SK-N-SH (cell line): Measurements from ENCODE around the gene FHIP1B. TPM values are rescaled to one million over a fixed set of nuclear protein-coding genes. Genes with fewer than 3 reads are reported as not detected.

ENCODE experiments used
- CTCF ChIA-PET: fragments of 300-600, 350-600 bp; formaldehyde crosslinking; extraction: SDS; loops from one replicate; lab custom pipeline; 2021; lab: Yijun Ruan, JAX
- POLR2A ChIA-PET: fragments of 350-600 bp; sonication (Branson Sonifier 250); formaldehyde crosslinking; extraction: SDS; loops from one replicate; lab custom pipeline; 2020; ENCODE audit warnings: antibody characterized with exemption, inconsistent platforms; lab: Yijun Ruan, JAX
- DNase-seq: peaks from one replicate; pipeline ENCODE4 v3.0.0; 2012
- H2AFZ ChIP-seq: fragments of 200-600 bp; sonication (generic); 2 replicates; pipeline ENCODE4 v1.8.1; 2016; ENCODE audit warnings: antibody characterized with exemption, mild to moderate bottlenecking, low read depth
- H3F3A ChIP-seq: fragments of 200-600 bp; sonication (generic); replicated peaks from 2 replicates; pipeline ENCODE3; 2016; ENCODE audit warnings: antibody characterized with exemption, mild to moderate bottlenecking; ENCODE audit not compliant: insufficient read depth
- H3K27ac ChIP-seq, 2 experiments: fragments of 200-500 bp in 1 of 2; fragments of 200-600 bp in 1 of 2; sonication (Bioruptor generic) in 1 of 2; sonication (generic), shearing (Covaris generic) in 1 of 2; 2 replicates each; pipeline versions ENCODE4 v1.5.1 to v1.6.1; 2014 to 2016; ENCODE audit warnings: low read depth in 2 of 2, inconsistent platforms in 1 of 2, low read length in 1 of 2, mild to moderate bottlenecking in 1 of 2, mixed read lengths in 1 of 2
- H3K27me3 ChIP-seq: fragments of 200-600 bp; sonication (generic), shearing (Covaris generic); 2 replicates; pipeline ENCODE4 v1.6.1; 2016; ENCODE audit warnings: mixed run types; ENCODE audit not compliant: insufficient read depth
- H3K36me3 ChIP-seq, 2 experiments: fragments of 200-500 bp in 1 of 2; fragments of 200-600 bp in 1 of 2; sonication (Bioruptor generic) in 1 of 2; sonication (generic) in 1 of 2; replicated peaks in 1 of 2; 2 replicates each; pipeline versions ENCODE3 to v1.5.1; 2014 to 2016; ENCODE audit warnings: low read length in 1 of 2, mild to moderate bottlenecking in 1 of 2; ENCODE audit not compliant: insufficient read depth in 2 of 2, control insufficient read depth in 1 of 2
- H3K4me1 ChIP-seq, 2 experiments: fragments of 200-500 bp in 1 of 2; fragments of 200-600 bp in 1 of 2; sonication (Bioruptor generic) in 1 of 2; sonication (generic), shearing (Covaris generic) in 1 of 2; 2 replicates each; pipeline versions ENCODE4 v1.5.1 to v1.6.1; 2014 to 2016; ENCODE audit warnings: low read depth in 1 of 2, low read length in 1 of 2, mixed run types in 1 of 2; ENCODE audit not compliant: insufficient read depth in 2 of 2, control insufficient read depth in 1 of 2
- H3K4me2 ChIP-seq: fragments of 200-600 bp; sonication (generic), shearing (Covaris generic); 2 replicates; pipeline ENCODE4 v1.6.1; 2017; ENCODE audit warnings: mixed run types
- H3K4me3 ChIP-seq, 2 experiments: fragments of 200-500 bp in 1 of 2; fragments of 200-600 bp in 1 of 2; sonication (Bioruptor generic) in 1 of 2; sonication (generic), shearing (Covaris generic) in 1 of 2; 2 replicates each; pipeline versions ENCODE4 v1.5.1 to v1.8.1; 2014 to 2016; ENCODE audit warnings: low read depth in 2 of 2, inconsistent platforms in 1 of 2, low read length in 1 of 2, mild to moderate bottlenecking in 1 of 2, mixed read lengths in 1 of 2, moderate library complexity in 1 of 2
- H3K79me2 ChIP-seq: fragments of 200-600 bp; sonication (generic); 2 replicates; pipeline ENCODE4 v1.8.1; 2017; ENCODE audit warnings: mild to moderate bottlenecking; ENCODE audit not compliant: insufficient read depth
- H3K9ac ChIP-seq: fragments of 200-600 bp; sonication (generic); 2 replicates; pipeline ENCODE4 v1.6.1; 2017; ENCODE audit warnings: mixed run types
- H3K9me2 ChIP-seq: fragments of 200-600 bp; sonication (generic); 2 replicates; pipeline ENCODE4 v1.6.1; 2017; ENCODE audit warnings: mixed run types
- H3K9me3 ChIP-seq: fragments of 200-600 bp; sonication (generic); 2 replicates; pipeline ENCODE4 v1.6.1; 2017; ENCODE audit warnings: mixed run types, mild to moderate bottlenecking, moderate library complexity
- H4K20me1 ChIP-seq: fragments of 200-600 bp; sonication (generic); 2 replicates; pipeline ENCODE4 v1.6.1; 2017; ENCODE audit warnings: mild to moderate bottlenecking, mixed run types; ENCODE audit not compliant: insufficient read depth
- CTCF ChIP-seq: fragments of 200-600 bp; sonication (generic); IDR thresholded peaks from 2 replicates; pipeline ENCODE4 v1.6.1; 2017; ENCODE audit warnings: antibody characterized with exemption, mild to moderate bottlenecking, moderate library complexity
- ELF1 ChIP-seq: IDR thresholded peaks from 2 replicates; pipeline ENCODE4 v1.4.0; 2012
- EP300 ChIP-seq, 2 experiments: IDR thresholded peaks; 2 replicates each; pipeline versions ENCODE4 v1.4.0 to v1.6.1; 2012; ENCODE audit warnings: borderline replicate concordance in 1 of 2, low read depth in 1 of 2, low read length in 1 of 2
- FOSL2 ChIP-seq: IDR thresholded peaks from 2 replicates; pipeline ENCODE4 v1.4.0; 2012; ENCODE audit warnings: low read depth, mild to moderate bottlenecking, moderate library complexity, borderline replicate concordance
- FOXJ3 ChIP-seq: sonication (generic); formaldehyde crosslinking; IDR thresholded peaks from 2 replicates; pipeline ENCODE4 v1.5.1; 2020; ENCODE audit warnings: mild to moderate bottlenecking, missing genetic modification reagents
- FOXM1 ChIP-seq: IDR thresholded peaks from 2 replicates; pipeline ENCODE4 v1.4.0; 2012; ENCODE audit warnings: low read depth, mild to moderate bottlenecking
- JUND ChIP-seq: IDR thresholded peaks from 2 replicates; pipeline ENCODE4 v1.4.0; 2012
- MEF2A ChIP-seq: IDR thresholded peaks from 2 replicates; pipeline ENCODE4 v1.4.0; 2012; ENCODE audit warnings: low read depth, borderline replicate concordance
- MXI1 ChIP-seq: IDR thresholded peaks from 2 replicates; pipeline ENCODE4 v1.6.1; 2012; ENCODE audit warnings: mild to moderate bottlenecking, low read depth, low read length, improper control_type of control experiment
- NFIC ChIP-seq: IDR thresholded peaks from 2 replicates; pipeline ENCODE4 v1.4.0; 2012; ENCODE audit warnings: borderline replicate concordance
- PBX3 ChIP-seq: IDR thresholded peaks from 2 replicates; pipeline ENCODE4; 2012
- POLR2AphosphoS5 ChIP-seq: IDR thresholded peaks from 2 replicates; pipeline ENCODE4 v1.6.1; 2012; ENCODE audit warnings: low read depth, low read length
- RCOR1 ChIP-seq: fragments of 150-350 bp; IDR thresholded peaks from 2 replicates; pipeline ENCODE4 v1.6.1; 2017; ENCODE audit warnings: antibody characterized with exemption, low read length
- RFX5 ChIP-seq: IDR thresholded peaks from 2 replicates; pipeline ENCODE4 v1.6.1; 2012; ENCODE audit warnings: mild to moderate bottlenecking, improper control_type of control experiment, low read length
- SIN3A ChIP-seq: IDR thresholded peaks from 2 replicates; pipeline ENCODE4 v1.6.1; 2012; ENCODE audit warnings: low read depth, mild to moderate bottlenecking, low read length, moderate library complexity, borderline replicate concordance
- SMC3 ChIP-seq: IDR thresholded peaks from 2 replicates; pipeline ENCODE4 v1.6.1; 2012; ENCODE audit warnings: low read depth, low read length, improper control_type of control experiment
- TCF12 ChIP-seq: IDR thresholded peaks from 2 replicates; pipeline ENCODE4 v1.4.0; 2012
- YY1 ChIP-seq: IDR thresholded peaks from 2 replicates; pipeline ENCODE4 v1.4.0; 2012; ENCODE audit warnings: low read depth, mild to moderate bottlenecking
- WGBS: methylation state at CpG from one replicate; pipeline ENCODE4 v1.1.6; 2017; ENCODE audit warnings: low lambda C conversion rate; 5-methylcytosine and 5-hydroxymethylcytosine counted together
- polyA plus RNA-seq, 3 experiments: library from polyadenylated mRNA; depleted of rRNA; stranded (reverse); fragments of >200 nt; gene quantifications; 2 replicates each; pipeline ENCODE4 v1.2.3, GENCODE V29; 2012
- TF ChIP-seq, protein P1 (sequence below): IDR thresholded peaks from 2 replicates; pipeline ENCODE4 v1.6.1; 2012; ENCODE audit warnings: mild to moderate bottlenecking, low read depth, low read length, moderate library complexity
- TF ChIP-seq, protein P2 (sequence below): IDR thresholded peaks from 2 replicates; pipeline ENCODE4 v1.4.0; 2012; ENCODE audit warnings: low read depth
- TF ChIP-seq, protein P3 (sequence below): fragments of 150-350 bp; IDR thresholded peaks from 2 replicates; pipeline ENCODE4 v1.6.1; 2017; ENCODE audit warnings: antibody characterized with exemption, low read length, low read depth, borderline replicate concordance

Gene FHIP1B
- polyA plus RNA-seq, 1 of the 3 experiments (the other 2 are of a cell fraction), result 26.3 TPM

DNA sequence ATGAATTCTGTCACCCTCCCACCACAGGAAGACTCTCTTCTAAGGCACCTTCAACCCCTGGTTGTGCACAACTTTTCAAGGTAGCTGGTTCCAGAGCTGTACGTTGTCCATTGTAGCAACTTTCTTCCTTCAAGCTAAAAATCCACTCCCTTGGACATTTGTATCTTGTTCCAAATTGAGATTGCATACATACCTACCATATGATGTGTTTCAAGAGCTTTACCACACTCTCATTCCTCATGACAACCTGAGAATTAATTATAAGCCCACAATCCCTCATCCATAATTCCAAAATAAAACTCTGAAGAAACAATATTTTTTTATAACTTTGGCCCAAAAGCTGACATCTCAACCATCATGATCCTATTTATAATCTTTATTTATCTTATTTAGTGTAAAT is 32.4 kb downstream of the FHIP1B start:
- H3K9ac ChIP-seq, result no peak overlapping the region
- no peaks in the 10 kb centered on the region for H3K27me3 ChIP-seq
- no peaks in the 10 kb centered on the region for H3K4me1 ChIP-seq
- H3F3A ChIP-seq, result no peaks in the 10 kb centered on the region
- no peak for DNase-seq
- no peaks in the 10 kb centered on the region for H4K20me1 ChIP-seq
- H3K4me3 ChIP-seq, result no peak overlapping the region
- no peak overlapping the region for H3K4me2 ChIP-seq
- no peak overlapping the region for H2AFZ ChIP-seq
- no peaks in the 10 kb centered on the region for H3K9me3 ChIP-seq
- H3K36me3 ChIP-seq, result peaks cover 6 to 10% of the 10 kb centered on the region in 2 experiments
- POLR2A ChIA-PET, result no interaction called here
- no peaks in the 10 kb centered on the region for H3K9me2 ChIP-seq
- H3K27ac ChIP-seq, result no peak overlapping the region
- CTCF ChIA-PET, result no interaction called here
- no peaks in the 10 kb centered on the region for H3K79me2 ChIP-seq
- TF ChIP-seq JUND (no peak), MEF2A (no peak), MXI1 (no peak), FOSL2 (no peak), SIN3A (no peak), SMC3 (no peak), POLR2AphosphoS5 (no peak), FOXJ3 (CRISPR knock-in tag) (no peak), TCF12 (no peak), PBX3 (no peak), EP300 (IDR thresholded peaks at IDR 0.05; ENCODE audit: borderline replicate concordance in 1 of 2, low read depth in 1 of 2, low read length in 1 of 2) (no peak), NFIC (no peak), FOXM1 (no peak)
- TF ChIP-seq, protein P1, sequence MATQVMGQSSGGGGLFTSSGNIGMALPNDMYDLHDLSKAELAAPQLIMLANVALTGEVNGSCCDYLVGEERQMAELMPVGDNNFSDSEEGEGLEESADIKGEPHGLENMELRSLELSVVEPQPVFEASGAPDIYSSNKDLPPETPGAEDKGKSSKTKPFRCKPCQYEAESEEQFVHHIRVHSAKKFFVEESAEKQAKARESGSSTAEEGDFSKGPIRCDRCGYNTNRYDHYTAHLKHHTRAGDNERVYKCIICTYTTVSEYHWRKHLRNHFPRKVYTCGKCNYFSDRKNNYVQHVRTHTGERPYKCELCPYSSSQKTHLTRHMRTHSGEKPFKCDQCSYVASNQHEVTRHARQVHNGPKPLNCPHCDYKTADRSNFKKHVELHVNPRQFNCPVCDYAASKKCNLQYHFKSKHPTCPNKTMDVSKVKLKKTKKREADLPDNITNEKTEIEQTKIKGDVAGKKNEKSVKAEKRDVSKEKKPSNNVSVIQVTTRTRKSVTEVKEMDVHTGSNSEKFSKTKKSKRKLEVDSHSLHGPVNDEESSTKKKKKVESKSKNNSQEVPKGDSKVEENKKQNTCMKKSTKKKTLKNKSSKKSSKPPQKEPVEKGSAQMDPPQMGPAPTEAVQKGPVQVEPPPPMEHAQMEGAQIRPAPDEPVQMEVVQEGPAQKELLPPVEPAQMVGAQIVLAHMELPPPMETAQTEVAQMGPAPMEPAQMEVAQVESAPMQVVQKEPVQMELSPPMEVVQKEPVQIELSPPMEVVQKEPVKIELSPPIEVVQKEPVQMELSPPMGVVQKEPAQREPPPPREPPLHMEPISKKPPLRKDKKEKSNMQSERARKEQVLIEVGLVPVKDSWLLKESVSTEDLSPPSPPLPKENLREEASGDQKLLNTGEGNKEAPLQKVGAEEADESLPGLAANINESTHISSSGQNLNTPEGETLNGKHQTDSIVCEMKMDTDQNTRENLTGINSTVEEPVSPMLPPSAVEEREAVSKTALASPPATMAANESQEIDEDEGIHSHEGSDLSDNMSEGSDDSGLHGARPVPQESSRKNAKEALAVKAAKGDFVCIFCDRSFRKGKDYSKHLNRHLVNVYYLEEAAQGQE, result no peak
- TF ChIP-seq, protein P2, sequence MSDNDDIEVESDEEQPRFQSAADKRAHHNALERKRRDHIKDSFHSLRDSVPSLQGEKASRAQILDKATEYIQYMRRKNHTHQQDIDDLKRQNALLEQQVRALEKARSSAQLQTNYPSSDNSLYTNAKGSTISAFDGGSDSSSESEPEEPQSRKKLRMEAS, result no peak
- WGBS, result 82% methylated on average over 1 of the region's 1 CpG

DNA sequence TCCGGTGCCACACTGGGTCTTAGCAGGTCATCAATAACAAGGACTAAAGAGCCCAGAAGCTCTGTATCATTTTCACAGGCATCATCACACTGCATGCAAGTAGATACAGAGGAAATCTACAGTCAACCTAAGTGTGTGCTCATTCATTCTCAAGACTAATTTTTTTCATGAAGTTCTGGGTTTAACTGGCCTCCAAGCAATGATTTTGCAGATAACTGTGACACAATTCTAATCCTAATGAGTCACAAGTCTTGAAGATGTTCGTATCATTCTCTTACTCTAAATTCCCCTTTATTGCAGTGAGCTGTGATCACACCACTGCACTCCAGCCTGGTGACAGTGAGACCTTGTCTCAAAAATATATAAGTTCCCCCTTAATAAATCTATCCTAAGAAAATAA is 33.0 kb downstream of the FHIP1B start:
- ChIA-PET POLR2A (no interaction called here), CTCF (no interaction called here)
- Histone ChIP-seq H4K20me1 (no peaks in the 10 kb centered on the region), H3K4me1 (no peaks in the 10 kb centered on the region), H3K27ac (no peak overlapping the region), H3F3A (no peaks in the 10 kb centered on the region), H3K4me2 (no peak overlapping the region), H3K9me2 (no peaks in the 10 kb centered on the region), H2AFZ (no peak overlapping the region), H3K79me2 (no peaks in the 10 kb centered on the region), H3K9ac (no peak overlapping the region), H3K4me3 (no peak overlapping the region), H3K27me3 (no peaks in the 10 kb centered on the region), H3K36me3 (peaks cover 5 to 10% of the 10 kb centered on the region in 2 experiments), H3K9me3 (no peaks in the 10 kb centered on the region)
- 33% methylated on average over 2 of the region's 2 CpGs for WGBS
- no peak for DNase-seq
- TF ChIP-seq, protein P3, sequence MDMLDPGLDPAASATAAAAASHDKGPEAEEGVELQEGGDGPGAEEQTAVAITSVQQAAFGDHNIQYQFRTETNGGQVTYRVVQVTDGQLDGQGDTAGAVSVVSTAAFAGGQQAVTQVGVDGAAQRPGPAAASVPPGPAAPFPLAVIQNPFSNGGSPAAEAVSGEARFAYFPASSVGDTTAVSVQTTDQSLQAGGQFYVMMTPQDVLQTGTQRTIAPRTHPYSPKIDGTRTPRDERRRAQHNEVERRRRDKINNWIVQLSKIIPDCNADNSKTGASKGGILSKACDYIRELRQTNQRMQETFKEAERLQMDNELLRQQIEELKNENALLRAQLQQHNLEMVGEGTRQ, result no peak
- no peak for TF ChIP-seq ELF1
- no peak for TF ChIP-seq JUND
- TF ChIP-seq RFX5, result no peak
- TF ChIP-seq RCOR1, result no peak
- no peak for TF ChIP-seq CTCF
- no peak for TF ChIP-seq TCF12
- no peak for TF ChIP-seq YY1
